Activated CD4-positive, alpha-beta T cell treated with anti-CD3 and anti-CD28 coated beads, Interleukin-10, Interleukin-2, amounts not matched to agents 100 ng/mL and 50 ng/mL, durations not matched to agents 16 hours and 8 hours (primary cell): ENCODE measurements around the gene APOO.
"Not testable (repeated sequence)": the region's sequence is repeated elsewhere in the genome, so short reads cannot be mapped to it uniquely, and the experiment has no call there.

Experiments used
- DNase-seq: peaks from one replicate; pipeline ENCODE4 v3.0.0-alpha.2; 2020

The APOO gene

DNA sequence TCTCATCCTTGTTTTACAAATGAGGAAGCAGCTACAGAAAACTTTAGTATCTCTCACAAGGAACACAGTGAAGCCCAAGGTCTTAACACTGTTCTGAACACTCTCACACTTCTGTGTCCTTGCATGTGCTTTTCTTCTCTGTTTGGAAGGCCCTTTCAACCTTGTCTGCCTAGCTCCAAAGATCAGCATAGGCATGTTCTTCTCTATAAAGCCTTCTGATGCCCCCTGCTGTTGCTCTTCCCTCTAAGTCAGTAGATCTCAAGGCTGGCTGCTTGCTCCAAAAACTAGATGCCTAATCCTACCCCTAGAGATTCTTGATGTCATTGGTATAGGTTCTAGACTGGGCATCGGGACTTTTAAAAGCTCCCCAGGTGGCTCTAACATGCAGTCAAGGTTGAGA lies 5.9 kb downstream of the APOO start:
- DNase-seq = peak; percentile 48

DNA sequence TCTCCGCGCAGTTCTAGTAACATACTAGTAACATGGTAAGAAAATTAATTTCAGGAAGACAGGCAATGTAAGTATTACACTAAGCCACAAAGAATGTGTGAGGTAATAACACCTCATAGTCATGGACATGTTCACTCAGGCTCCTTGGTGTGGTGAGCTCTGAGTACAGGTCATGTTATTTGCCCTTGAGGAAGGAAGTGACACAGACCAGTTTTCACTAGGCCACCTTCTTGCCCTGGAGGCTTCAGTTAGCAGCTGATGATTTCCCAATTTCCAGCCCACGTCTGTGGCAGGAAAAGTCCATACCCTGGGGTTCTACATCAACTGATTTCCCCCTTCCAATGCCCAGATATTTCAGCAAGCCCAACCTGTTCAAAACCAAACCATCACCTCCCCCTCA lies 6.7 kb downstream of the APOO start:
- peak; percentile 50 for DNase-seq

DNA sequence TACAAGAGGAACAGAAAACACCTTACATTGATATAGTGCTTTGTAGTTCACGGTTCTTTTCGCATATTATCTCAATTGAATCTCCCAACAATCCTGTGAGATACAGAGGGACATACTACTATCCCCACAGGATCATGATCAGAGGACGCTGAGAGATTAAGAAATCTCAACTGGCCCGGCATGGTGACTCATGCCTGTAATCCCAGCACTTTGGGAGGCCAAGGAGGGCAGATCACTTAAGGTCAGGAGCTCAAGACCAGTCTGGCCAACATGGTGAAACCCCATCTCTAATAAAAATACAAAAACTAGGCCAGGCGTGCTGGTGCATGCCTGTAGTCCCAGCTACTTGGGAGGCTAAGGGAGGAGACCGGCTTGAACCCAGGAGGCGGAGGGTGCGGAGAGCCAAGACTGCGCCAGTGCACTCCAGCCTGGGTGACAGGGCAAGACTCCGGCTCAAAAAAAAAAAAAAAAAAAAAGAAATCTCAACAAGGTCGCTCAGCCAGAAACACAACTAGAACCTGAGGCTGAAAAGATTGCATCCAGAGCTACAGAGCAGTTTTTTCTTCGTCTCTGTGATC lies 7.4 kb downstream of the APOO start:
- DNase-seq = no peak

DNA sequence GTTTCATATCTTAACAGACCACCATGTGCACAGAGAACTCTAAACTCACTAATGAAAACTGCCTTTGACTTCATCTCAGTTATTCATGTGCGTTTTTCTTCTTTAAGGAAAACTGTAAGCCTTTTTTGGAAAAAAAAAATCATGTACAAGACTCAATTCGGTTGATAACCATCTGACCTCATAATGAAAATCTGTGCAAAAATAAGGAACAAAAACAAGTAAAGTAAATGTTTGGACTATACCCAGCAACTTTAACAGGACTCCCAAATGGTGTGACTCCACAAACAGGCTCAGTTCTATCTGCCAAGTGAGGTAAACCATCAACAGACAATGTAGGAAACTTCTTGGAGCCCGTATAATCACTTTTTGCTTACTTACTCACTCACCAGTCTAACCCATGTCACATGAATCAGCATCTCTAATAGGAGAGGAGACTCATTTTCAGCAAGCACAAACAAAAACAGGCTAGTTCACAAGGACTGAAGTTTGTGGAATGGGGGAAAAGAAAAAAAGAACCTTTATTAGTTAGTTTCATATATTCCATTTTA lies 9.3 kb downstream of the APOO start:
- no peak for DNase-seq

DNA sequence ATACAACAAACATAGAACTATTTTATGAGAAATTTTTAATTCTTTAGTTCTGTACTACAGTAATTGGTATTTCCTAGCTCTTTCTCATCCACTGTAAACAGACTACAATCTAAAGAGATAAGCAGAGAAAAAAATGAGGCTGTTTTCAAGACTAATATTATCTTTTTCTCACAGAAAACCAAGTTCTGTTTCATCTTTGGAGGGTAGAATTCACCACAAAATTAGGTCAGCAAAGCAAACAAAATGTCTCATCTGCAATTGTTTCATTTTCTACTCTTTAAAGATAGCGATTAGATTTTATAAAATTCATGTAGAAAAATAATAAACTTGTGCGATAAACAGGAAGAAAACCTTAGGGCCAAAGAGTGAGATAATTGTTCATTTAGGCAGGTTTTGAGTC lies 10.8 kb downstream of the APOO start:
- no peak for DNase-seq

DNA sequence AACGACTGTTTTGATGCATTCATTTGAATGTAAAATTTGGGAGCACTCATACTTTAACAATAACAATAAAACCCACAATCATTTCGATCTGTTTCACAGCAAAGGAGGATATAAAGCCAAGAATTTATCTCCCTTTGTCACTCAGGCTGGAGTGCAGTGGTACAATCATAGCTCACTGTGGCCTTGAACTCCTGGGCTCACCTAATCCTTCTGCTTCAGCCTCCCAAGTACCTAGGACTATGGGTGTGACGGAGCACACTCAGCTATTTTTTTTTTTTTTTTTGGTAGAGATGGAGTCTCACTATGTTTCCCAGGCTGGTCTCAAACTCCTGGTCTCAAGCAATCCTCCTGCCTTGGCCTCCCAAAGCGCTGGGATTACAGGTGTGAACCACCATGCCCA lies 11.2 kb downstream of the APOO start:
- not testable (repeated sequence) for DNase-seq

DNA sequence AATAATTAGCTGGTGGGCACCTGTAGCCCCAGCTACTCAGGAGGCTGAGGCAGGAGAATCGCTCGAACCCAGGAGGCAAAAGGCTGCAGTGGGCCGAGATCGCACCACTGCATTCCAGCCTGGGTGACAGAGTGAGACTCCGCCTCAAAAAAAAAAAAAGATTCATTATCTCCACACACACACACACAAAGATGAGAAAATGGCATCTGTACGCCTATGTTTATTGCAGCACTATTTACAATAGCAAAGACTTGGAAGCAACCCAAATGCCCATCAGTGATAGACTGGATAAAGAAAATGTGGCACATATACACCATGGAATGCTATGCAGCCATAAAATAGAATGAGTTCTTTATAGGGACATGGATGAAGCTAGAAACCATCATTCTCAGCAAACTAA lies 12.7 kb downstream of the APOO start:
- not testable (repeated sequence) for DNase-seq

DNA sequence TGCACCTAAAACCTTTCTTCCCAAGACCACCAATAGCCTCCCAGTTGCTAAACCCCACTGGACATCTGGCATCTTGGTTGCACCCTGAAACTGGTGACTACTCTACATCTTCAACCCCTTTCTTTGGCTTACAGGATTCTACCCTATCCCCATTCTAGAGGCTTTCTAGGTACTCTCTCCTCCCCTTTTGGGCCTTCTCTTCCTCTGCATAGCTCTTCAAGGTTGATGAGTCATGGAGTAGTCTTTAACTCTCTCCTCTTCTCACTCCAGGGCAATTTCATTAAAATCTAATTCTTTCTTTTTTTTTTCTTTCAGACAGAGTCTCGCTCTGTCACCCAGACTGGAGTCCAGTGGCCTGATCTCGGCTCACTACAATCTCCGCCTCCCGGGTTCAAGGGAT lies 16.8 kb downstream of the APOO start:
- DNase-seq = no peak

DNA sequence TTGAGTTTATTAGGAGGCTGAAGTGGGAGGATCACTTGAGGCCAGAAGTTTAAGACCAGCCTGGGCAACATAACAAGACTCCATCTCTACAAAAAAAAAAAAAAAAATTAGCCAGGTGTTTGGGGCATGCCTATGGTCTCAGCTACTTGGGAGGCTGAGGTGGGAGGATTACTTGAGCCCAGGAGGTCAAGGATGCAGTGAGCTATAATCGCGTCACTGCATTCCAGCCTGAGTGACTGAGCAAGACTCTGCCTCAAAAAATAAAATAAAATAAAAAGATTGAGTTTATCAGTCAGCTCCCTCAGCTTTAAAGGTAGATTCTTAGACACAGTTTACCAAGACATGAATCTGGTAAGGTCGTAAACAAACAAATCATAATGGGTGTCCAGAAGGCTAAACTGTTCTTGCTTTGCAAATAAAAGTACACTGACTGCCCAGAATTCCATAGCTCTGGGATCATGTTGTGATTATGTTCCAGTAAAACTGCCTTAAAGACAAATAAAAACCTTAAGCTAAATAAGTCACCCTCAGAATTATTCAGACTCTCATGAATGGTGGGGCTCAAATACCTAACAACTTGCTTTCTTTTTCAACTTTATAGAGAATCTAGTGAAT lies 18.7 kb downstream of the APOO start:
- no peak for DNase-seq

DNA sequence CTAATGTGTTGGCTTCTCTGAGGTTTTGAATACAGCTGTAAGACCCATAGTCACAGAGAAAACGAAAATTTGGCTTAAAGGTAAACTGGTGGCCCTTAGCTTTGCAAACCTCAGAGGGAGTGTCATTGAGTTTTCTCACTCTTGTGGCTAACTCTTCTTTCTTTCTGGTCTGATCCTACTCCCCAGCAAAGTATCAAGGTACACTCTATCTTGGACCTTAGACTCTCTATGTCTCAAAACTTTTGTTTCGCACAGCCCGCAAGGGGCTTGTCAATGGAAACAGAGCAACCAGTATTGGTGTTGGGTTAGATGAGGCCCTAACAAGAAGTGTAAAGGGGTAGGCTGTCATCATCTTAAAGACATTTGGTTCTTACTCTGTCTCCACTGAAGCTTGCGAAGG lies 19.8 kb downstream of the APOO start:
- DNase-seq = no peak

DNA sequence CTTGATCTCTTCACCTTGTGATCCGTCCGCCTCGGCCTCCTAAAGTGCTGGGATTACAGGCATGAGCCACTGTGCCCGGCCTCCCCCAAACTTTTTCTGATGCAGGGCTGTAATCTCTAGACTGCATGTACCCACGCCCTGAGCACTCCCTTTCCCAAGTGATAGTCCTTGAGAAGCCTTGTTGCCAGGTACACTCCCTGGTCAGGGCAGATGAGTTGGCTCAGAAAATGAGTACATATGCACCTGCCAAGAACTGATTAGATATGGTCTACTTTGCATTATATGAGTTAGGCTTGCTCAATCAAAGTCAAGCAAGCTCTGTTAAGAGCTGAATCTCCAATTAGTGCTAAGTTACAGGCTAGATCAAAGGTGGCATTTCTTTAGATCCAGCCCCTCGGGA lies 20.3 kb downstream of the APOO start:
- no peak for DNase-seq

DNA sequence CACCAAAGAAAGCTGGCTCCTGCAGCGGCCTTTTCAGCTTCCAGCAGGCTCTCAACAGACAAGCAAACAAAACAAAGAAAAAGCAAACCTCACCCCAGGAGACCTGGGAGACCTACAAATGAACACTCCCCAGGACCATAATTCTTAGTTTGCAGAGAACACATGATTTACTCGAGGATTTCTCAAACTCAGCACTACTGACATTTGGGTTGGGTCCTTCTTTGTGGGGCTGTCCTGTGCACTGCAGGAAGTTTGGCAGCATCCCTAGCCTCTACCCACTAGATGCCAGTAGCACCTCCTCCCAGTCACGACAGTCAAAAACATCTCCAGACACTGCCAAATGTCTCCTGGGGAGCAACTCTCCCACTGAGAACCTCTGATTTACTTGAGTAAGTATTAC lies 21.9 kb downstream of the APOO start:
- no peak for DNase-seq

DNA sequence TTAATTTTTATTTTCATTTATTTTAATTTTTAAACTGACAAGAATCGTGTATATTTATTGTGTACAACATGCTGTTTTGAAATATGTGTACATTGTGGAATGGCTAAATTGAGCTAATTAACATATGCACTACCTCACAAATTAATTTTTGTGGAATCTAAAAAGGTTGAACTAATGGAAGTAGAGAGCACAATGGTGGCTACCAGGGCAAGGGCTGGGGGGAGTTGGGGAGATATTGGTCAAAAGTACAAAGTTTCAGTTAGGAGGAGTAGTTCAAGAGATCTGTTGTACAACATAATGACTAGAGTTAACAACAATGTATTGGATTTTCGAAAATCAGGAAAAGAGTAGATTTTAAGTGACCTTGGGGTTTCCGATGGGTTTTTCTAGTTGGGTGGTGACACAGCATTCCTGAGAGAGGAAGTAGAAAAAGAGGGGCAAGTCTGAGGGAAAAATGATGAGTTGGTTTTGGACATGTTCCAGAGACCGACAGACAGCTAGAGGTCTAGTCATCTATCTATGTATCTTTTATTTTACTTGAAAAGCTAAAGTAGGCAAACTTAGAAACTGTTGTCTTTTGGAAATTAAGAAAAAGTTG lies 23.2 kb downstream of the APOO start:
- DNase-seq = no peak

DNA sequence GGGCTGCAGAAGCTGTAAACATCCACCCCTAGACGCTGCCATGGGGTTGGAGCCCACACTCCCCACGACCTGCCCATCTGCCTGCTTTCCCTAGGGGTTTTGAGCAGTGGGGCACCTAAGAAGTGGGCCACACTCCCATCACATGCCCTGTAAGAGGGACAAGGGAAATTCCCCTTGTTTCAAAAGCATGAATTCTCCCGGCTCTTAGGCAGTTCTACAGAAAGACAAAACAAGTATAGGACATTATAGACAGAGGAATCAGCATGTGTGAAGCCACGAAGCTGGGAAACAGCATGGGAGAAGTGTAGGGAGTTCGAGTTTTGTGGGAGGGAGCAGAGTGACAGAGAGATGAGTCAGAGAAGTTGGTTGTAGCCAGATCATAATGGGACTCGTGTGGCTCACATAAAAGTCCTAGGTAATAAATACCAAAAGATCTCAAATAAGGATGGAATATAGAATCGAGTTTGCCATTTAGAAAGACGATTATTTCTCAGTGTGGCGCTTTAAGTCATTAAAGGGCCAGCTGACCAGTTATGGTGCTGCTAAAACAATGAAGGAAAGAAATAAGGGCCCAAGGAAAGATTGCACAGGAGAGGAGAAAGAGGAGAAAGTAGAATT lies 23.9 kb downstream of the APOO start:
- DNase-seq = no peak

DNA sequence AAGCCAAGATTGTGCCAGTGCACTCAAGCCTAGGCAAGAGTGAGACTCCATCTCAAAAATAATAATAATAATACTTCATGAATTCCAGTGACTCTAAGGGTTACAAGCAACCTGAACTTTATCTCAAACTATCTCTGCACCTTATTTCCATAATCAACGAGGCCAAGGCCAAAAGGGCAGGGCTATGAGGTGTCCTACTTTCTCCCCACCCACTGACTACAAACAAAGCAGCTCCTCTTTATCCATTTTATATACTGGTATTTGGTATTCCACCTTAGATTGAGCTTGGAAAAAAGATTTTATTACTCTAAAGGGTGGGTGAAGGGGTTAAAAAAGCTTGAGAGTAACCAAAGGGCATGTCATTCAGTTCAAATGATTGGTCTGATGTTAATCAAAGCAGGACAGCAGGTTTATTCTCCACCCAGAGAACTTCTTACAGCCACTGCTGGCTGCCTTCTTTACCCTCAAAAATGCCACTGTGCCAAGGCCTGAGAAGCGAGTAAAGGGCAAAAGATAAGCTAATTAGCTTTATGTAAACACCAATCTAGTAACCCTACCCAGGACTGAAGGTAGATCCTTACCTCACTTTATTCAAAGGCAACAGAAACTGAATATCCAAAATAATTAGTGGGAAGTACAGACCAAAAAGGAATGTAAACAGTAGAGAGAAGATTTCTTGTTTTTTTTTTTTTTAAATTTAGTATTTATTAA lies 28.2 kb downstream of the APOO start:
- no peak for DNase-seq

DNA sequence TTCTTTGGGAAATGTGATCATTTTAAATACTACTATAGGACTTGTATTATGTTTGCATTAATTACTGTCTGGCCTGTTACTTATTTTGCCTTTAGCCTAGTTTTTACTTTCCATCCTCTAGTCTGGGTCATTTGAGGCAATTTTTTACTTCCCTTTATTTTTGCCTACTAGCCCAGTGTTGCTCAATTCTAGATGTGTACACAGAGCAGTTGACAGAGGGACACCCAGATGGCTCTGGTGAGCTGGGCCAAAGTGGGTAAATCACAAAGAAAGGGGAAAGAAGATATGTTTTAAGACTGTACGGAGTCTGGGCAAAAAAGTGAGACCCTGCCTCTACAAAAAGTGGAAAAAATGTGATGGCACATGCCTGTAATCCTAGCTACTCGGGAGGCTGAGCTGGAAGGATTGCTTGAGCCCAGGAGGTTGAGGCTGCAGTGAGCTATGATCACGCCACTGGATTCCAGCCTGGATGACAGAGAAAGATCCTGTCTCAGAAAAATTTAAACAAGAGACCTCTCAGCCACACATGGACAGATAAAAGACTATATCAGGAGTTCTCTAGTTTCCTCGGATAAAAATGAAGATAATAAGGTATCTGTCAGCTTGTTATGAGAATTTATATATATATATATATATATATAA lies 35.7 kb downstream of the APOO start:
- no peak for DNase-seq

DNA sequence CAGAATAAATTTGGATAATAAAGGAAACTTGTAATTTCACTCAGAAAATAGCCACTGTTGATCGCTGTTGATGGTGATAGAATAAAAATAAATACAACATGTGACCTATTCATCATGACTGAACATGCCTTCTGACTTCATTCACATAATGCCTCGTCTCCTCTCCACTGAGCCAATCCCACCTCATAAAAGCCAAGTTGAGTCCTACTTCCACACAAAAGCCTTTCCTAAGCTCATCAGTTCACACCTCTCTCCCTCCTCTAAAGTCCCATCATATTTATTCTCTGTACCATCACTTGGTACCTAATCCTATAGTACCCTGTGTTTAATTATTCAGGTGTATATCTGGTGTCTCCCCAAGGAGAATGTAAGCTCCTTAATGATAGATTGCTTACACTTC lies 37.7 kb downstream of the APOO start:
- DNase-seq = no peak

DNA sequence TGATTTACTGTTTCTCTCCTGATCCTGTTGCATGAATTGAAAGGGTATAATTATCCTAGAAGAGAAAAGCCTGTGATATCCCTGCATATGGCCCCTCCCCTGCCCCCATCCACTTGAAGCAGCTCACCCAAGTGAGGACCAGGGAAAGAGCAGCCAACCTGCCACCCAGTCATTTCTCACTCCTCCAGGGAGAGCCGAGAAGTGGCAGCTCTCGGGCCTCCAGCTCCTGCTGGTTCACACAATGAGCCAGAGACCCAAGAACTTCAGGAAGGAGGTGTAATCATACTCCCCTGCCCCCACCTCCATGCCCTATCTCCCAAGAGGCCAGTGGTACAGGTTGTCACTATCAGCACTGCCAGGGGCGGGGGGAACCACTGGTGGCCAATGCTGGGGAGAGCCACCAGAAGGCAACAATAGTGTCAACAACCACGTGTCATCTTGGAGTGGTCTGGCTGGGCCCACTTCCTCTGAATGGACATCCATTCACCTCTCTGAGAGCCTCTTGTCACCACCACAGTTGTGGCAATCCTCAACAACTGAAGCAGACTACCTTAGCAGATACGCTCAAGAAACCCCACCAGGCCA lies 42.9 kb downstream of the APOO start:
- DNase-seq = no peak

DNA sequence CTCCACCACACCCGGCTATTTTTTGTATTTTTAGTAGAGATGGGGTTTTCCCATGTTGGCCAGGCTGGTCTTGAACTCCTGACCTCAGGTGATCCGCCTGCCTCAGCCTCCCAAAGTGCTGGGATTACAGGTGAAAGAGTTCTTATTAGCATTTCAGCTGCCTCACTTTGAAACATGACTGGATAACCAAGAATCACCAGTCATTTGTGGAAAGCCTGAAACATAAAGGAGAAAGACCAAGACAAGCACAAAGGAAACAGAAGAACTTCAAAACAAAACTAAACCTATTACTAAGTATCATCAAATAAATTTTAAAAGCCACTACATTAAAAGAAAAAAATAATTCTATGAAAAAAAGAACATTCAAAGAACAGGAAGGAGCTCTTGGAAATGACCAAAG lies 45.8 kb downstream of the APOO start:
- peak; percentile 12 for DNase-seq

DNA sequence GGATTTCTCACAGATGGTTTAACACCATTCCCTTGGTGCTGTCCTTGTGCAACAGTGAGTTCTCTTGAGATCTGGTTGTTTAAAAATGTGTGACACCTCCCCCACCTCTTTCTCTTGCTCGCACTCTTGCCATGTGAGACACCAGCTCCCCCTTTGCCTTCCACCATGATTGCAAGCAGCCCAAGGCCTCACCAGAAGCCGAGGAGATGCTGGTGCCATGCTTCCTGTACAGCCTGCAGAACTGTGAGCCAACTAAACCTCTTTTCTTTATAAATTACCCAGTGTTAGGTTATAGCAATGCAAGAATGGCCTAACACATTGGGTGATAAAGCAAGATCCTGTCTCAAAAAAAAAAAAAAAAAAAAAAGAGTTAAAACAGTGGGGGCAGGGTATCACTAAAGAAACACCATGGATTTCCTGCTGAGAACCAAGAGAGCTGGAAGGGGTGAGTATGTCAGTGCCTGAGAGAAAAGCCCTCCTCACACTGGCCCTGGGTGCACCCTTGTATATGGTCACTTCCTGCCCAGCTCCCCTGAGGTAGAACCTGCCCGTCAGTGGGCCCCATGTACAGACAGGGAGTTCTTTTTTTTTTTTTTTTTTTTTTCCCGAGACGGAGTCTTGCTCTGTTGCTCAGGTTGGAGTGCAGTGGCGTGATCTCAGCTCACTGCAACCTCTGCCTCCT lies 46.4 kb downstream of the APOO start:
- DNase-seq = no peak

DNA sequence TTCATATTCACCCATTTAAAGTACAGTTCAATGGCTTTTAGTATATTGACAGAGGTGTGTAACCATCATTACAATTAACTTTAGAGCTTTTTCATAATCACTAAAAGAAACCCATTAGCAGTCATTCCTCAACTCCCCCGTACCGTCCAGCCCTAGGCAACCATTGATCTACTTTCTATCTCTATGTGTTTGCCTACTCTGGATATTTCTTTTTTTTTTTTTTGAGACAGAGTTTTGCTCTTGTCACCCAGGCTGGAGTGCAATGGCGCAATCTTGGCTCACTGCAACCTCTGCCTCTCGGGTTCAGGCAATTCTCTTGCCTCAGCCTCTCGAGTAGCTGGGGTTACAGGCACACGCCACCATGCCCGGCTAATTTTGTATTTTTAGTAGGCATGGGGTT lies 48.5 kb downstream of the APOO start:
- DNase-seq = not testable (repeated sequence)

DNA sequence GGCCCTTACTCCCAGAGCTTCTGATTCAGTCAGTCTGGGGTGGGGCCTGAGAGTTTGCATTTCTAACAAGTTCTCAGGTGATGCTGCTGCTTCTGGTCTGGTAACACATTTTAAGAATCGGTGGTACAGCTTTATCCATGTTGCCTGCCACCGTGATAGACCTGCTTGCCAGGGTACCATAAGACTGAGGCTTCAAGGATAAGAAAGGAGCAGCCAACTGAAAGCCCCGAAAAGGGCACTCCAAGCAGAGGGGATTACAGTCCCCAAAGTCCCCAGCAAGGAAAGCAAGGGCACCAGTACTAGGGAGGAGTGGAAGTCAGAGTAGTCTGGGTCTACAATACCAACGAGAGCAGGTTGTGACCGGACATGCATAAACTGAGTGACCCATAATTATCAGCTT lies 49.8 kb downstream of the APOO start:
- DNase-seq = no peak
